HG03354 (cell line): ENCODE results near the gene DESI2.
"Not testable (repeated sequence)": the region's sequence is repeated elsewhere in the genome, so short reads cannot be mapped to it uniquely, and the experiment has no call there.

Experiments used
- ATAC-seq: cut with Tn5 transposase; IDR thresholded peaks from one replicate; pipeline ENCODE4 v1.9.1; 2021; ENCODE audit warnings: mild to moderate bottlenecking; ENCODE audit not compliant: unreplicated experiment, poor library complexity, severe bottlenecking

Gene DESI2

DNA sequence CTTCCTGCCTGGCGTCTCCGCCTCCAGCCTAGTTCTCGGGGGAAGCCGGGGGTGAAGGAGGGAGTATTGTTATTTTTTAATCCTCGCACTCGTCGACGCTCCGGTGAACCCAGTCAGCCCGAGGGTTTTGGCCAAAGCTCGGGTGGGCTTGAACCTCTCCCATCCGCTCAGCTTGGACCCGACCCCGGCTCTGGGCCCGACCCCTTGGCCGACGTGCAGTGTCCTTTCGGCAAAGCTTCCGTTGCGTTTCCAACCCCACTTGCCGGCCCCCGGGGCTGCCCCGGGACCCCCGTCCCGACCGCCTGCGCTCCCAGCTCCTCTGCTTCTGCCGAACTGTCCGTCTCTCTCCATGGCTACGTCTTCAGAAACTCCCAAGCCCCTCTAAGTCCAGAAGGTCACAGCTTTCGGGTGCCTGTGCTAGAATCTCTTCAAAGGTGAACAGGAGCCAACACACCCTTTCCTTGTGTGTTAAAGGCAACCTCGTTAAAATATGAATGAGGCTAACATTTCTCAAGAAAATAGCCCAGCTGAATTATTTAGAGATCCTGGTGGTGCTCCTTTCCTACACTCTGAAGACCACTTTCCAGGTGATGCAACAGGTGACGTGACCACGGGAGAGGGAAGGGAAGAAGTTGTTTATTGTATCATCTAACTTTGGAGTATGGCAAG is 647 bp downstream of the DESI2 start:
- peak; percentile 2 for ATAC-seq

DNA sequence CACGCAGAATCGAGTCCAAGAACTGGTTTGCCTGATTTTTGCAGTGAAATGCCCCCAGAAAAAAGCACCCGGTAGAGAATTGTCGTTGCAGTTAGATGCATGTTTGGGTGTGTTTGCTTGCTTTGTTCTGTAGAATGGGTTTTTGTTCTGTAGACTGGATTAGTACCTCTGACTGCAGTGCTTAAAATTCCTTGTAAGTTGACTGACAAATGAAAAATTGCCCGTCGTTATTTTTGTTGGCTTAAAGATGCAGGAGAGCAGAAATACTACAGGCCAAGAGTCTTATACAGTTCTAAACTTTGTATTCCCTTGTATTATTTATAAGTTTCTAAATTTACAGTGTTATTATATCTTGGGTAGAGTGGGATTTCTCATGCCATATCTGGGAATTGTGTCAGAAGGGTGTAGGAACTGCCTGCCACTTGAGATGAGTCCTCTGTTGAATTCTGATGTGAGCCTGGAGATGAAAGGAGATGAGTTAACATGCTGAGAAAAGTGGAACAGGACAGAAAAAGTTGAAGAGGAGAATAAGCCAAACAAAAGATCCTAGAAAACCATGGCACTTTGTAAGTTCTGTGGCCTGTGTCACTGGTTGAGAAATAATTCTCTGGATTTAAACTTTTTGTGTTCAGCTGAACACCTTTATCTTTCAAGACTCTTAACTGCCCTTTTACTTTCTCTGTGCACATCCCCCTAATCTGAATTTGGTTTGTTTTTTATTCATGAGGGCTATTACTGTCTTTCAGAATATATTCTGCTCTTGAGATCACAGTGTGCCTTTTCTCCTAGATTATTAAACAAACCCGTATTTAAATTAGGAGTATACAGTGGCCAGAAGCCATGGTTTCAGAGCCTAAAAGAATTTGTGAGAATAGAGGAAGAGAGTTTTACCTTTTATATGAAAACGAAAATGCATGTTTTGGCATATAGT is 1.4 kb downstream of the DESI2 start:
- no peak for ATAC-seq

- ATAC-seq = no peak
Measured at GRCh38 chr1:244655186-244655585, 2.3 kb downstream of the DESI2 start.

DNA sequence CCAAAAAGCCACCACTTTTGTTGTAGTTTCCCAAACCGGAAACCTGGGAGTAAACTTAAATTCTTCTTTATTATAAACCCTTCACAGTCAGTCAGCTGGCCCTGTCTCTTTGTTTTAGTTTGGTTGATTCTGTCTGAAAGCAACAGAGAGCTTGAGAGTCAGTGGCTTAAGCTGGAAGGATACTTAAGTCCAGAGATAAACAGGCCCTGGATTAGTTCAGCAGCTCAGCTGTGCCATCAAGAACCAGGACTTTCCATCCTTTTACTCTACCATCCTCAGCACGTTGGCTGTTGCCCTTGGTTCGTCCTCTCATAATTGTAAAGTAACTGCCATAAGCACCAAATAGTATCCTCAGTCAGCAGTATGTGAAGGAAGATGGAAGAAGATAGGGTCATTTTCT is 4.5 kb downstream of the DESI2 start:
- no peak for ATAC-seq

DNA sequence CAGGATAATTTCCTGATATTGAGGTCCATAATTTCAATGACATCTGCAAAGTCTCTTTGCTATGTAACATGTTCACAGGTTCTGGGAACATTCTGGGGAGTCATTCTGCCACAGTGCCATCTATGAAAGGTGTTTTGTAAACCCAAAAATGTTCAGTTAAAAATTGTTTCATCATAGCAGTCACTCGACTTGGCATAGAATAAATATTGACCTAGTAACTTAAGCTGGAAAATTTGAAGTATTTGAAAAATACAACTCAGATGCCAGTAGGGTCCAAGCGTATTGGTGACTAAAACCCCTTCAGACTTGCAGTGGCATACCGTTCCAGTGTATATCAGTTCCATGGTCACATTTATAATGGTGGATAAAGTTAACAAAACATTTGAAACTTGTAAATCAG is 6.8 kb downstream of the DESI2 start:
- ATAC-seq = no peak

DNA sequence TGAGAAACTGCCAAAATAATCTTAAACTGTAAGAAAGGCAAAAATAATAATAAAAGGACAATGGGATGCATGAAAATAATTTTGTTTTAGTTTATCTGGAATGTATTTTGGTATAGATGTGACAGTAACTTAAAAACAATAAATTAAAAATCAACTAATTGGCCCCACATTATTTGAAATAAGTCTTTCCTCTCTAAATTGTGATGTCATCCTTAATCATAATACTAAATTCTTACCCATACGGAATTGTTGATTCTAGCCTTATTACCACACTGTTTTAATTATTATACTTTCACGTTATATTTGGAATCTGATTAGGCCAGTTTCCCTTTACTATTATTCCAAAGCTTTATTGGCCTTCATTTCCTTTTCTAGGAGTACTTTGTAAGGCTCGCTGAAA is 7.7 kb downstream of the DESI2 start:
- no peak for ATAC-seq

- ATAC-seq = not testable (repeated sequence)
Measured at GRCh38 chr1:244661569-244662312, 8.8 kb downstream of the DESI2 start.

GRCh38 chr1:244662599-244662998 is 9.7 kb downstream of the DESI2 start:
- ATAC-seq = no peak

GRCh38 chr1:244664353-244664752 is 11.4 kb downstream of the DESI2 start:
- no peak for ATAC-seq

DNA sequence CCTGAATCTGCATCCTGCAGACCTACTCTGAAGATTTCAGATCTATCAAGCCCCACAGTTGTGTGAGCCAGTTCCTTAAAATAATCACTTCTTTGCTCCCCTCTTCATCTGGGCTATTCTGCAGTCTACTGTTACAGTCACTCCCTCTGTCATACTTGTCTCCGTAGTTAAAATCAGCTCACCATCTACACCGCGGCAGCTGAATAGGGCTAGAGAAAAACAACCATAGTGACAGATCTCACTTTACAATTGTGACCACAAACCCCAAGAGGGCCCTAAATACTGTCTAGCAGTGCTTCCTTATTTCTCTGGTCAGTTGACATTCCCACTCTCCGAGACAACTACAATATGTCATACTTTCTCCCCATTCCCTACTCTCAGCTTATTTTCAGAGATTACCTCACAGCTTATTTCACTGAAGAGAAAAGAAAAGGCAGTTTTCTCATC is 12.9 kb downstream of the DESI2 start:
- peak; percentile 88 for ATAC-seq

GRCh38 chr1:244666672-244667418 is 13.9 kb downstream of the DESI2 start:
- not testable (repeated sequence) for ATAC-seq

DNA sequence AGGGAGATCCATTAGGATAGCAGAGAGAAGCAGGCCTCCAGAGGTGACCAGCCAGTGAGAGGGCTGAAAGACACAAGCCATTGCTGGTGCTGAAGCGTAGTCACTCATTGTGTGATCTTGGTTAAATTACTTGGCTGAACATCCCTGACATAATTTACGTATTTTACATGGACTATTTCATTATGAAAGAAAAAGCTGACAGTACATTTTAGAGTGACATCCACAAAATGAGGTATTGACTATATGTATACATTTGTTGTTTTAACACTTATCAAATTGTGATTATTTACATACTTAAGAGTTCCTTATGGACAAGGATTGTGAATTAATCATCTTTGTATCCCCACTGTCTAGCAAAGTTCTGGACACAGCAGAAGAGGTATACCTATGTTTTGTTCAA is 14.9 kb downstream of the DESI2 start:
- ATAC-seq = no peak

DNA sequence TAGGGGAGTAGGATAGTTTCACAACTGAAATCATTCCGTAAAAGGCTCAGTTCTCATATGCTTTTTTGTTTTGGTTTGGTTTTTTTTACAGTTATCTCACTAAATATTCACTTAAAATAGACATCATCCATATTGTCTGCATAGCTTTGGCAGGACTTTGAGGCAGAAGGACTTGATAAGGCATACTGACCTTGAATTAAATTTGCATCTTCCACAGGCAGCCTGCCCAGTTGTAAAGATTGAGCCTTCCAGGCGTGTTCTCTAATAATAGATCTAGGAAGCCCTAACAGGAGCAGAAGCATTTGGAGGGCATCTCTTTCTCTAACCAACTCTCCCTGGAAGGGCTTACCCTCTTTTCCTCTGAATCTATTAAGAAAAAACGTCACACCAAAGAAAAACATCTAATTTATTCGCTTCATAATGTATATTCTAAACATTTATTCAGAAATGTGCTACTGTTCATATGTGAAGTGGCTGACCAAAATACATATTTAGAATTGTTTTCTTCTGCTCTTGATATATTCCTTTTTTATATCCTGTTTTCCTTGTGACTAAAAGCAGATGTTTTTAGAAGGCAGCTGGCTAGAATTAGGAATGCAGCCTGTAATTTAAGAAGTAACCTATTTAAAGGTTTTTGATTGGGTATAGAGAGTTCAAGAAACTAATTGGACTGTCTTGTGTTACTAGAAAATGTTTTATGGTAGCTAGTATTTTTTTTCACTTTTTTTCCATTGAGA is 20.2 kb downstream of the DESI2 start:
- no peak for ATAC-seq

DNA sequence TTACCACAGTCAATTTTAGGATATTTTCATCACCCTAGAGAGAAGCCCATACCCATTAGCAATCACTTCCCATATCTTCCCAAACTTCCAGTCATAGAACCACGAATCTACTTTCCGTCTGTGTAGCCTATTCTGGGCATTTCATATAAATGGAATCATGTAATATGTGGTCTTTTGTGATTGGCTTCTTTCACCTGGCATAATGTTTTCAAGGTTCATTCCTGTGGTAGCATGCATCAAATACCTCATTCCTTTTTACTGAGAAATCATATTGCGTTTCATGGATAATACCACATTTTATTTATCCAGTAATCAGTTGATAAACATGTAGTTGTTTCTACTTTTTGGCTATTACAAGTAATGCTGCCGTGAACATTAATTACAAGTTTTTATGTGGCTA is 21.5 kb downstream of the DESI2 start:
- ATAC-seq = no peak

DNA sequence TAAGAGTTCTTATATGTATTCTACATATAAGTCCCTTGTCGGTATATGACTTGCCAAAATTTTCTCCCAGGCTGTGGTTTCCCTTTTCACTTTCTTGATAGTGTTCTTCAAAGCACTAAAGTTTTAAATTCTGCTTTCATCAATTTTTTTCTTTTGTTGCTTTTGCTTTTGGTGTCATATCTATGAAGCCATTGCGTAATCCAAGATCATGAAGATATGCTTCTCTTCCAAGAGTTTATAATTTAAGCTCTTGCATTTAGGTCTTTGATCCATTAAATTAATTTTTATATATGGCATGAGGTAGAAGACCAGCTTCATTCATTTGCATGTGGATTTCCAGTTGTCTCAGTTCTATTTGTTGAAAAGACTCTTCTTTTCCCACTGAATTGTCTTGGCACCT is 22.2 kb downstream of the DESI2 start:
- ATAC-seq = no peak

DNA sequence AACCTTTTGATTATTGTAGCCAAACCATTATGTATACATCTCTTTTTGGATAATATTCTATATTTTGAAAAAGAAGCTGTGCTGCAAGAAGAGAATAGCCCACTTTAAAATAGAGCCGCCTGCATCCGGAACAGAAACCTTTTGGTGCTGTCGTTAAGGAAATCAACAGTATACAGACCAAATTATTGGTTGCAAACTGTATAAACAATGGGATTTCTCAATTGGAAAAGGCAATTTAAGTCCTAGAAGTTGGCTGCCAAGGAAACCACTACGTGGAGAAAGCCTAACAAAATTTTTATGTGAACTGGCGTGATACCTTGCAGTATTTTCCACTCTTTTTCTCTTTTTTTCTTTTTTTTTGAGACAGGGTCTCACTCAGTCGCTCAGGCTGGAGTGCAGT is 25.8 kb downstream of the DESI2 start:
- ATAC-seq = no peak

DNA sequence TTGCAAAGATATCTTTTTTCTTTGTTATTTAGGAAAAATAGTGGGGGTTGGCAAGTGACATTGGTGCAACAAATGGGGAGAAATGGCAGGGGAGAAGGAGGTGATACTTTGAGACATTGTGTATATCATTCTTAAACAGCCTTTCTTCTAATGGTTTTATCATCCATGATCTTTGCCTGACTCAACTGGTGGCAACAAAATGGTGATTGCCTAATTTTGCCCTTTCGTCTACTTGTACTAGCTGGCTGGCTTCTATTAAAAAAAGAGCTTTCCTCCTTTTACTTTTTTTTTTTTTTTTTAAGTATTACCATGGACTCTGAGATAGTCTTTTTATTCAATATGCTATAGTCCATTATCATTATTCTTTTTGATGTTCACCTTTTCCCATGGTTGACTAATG is 27.7 kb downstream of the DESI2 start:
- ATAC-seq = no peak

DNA sequence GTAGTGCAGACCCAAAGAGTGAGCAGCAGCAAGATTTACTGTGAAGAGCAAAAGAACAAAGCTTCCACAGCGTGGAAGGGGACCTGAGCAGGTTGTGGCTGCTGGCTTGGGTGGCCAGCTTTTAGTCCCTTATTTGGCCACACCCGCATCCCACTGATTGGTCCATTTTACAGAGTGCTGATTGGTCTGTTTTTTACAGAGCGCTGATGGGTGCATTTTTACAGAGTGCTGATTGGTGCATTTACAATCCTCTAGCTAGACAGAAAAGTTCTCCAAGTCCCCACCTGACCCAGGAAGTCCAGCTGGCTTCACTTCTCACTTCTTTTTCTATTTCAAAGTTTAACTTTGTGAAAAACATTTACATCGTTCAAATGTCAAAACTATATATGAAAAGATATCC is 29.2 kb downstream of the DESI2 start:
- ATAC-seq = not testable (repeated sequence)

DNA sequence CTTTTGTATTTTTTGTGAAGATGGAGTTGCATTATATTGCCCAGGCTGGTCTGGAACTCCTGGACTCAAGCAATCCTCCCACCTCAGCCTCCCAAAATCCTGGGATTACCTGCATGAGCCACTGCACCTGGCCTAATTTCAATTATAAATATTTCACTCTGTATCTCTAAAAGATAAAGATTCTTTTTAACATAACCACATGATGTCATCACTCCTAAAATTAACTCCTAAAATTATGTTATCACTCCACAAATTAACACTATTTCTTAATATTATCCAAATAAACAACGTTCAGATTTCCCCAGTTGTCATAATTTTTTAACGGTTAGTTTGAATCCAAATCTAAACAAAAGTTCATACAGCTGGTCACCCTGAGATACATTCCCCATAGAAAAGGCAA is 43.0 kb downstream of the DESI2 start:
- no peak for ATAC-seq
